SK-N-SH (cell line): Measurements from ENCODE around the gene PRR35.

Experiments
- CTCF ChIP-seq: fragments of 200-600 bp; sonication (generic); IDR thresholded peaks from 2 replicates; pipeline ENCODE4 v1.6.1; 2017; ENCODE audit warnings: antibody characterized with exemption, mild to moderate bottlenecking, moderate library complexity
- EP300 ChIP-seq, 2 experiments: IDR thresholded peaks; 2 replicates each; pipeline versions ENCODE4 v1.4.0 to v1.6.1; 2012; ENCODE audit warnings: borderline replicate concordance in 1 of 2, low read depth in 1 of 2, low read length in 1 of 2
- FOXM1 ChIP-seq: IDR thresholded peaks from 2 replicates; pipeline ENCODE4 v1.4.0; 2012; ENCODE audit warnings: low read depth, mild to moderate bottlenecking
- GABPA ChIP-seq: IDR thresholded peaks from 2 replicates; pipeline ENCODE4 v1.4.0; 2012; ENCODE audit warnings: low read depth, mild to moderate bottlenecking
- PBX3 ChIP-seq: IDR thresholded peaks from 2 replicates; pipeline ENCODE4; 2012
- RAD21 ChIP-seq: IDR thresholded peaks from 2 replicates; pipeline ENCODE4 v1.6.1; 2012; ENCODE audit warnings: mild to moderate bottlenecking, low read length
- REST ChIP-seq: IDR thresholded peaks from 2 replicates; pipeline ENCODE4 v1.6.1; 2012; ENCODE audit warnings: mild to moderate bottlenecking, low read depth, low read length, moderate library complexity
- SMC3 ChIP-seq: IDR thresholded peaks from 2 replicates; pipeline ENCODE4 v1.6.1; 2012; ENCODE audit warnings: low read depth, low read length, improper control_type of control experiment
- USF1 ChIP-seq: IDR thresholded peaks from 2 replicates; pipeline ENCODE4 v1.4.0; 2012; ENCODE audit warnings: low read depth, borderline replicate concordance
- YY1 ChIP-seq: IDR thresholded peaks from 2 replicates; pipeline ENCODE4 v1.4.0; 2012; ENCODE audit warnings: low read depth, mild to moderate bottlenecking

- TF ChIP-seq CTCF: no peak
- no peak for TF ChIP-seq FOXM1
- TF ChIP-seq USF1: no peak
- no peak for TF ChIP-seq EP300 (IDR thresholded peaks at IDR 0.05; ENCODE audit: borderline replicate concordance in 1 of 2, low read depth in 1 of 2, low read length in 1 of 2)
- no peak for TF ChIP-seq YY1
- no peak for TF ChIP-seq PBX3
- no peak for TF ChIP-seq GABPA
- TF ChIP-seq RAD21: no peak
- no peak for TF ChIP-seq SMC3
- no peak for TF ChIP-seq REST
These were observed 5.4 kb upstream of the PRR35 start for GRCh38 chr16:554640-555365.
